Stimulated activated CD4-positive, alpha-beta T cell treated with anti-CD3 and anti-CD28 coated beads, Interleukin-12 subunit alpha, Interleukin-12 subunit beta, amount 100 ng/mL, for 24 hours (primary cell): ENCODE data around the gene CACHD1.
"Not testable (repeated sequence)": the region's sequence is repeated elsewhere in the genome, so short reads cannot be mapped to it uniquely, and the experiment has no call there.

Experiments used
- DNase-seq, 2 experiments: peaks; one replicate each; pipeline ENCODE4 v3.0.0-alpha.2; 2020; ENCODE audit warnings: low read depth in 2 of 2

Gene CACHD1

DNA sequence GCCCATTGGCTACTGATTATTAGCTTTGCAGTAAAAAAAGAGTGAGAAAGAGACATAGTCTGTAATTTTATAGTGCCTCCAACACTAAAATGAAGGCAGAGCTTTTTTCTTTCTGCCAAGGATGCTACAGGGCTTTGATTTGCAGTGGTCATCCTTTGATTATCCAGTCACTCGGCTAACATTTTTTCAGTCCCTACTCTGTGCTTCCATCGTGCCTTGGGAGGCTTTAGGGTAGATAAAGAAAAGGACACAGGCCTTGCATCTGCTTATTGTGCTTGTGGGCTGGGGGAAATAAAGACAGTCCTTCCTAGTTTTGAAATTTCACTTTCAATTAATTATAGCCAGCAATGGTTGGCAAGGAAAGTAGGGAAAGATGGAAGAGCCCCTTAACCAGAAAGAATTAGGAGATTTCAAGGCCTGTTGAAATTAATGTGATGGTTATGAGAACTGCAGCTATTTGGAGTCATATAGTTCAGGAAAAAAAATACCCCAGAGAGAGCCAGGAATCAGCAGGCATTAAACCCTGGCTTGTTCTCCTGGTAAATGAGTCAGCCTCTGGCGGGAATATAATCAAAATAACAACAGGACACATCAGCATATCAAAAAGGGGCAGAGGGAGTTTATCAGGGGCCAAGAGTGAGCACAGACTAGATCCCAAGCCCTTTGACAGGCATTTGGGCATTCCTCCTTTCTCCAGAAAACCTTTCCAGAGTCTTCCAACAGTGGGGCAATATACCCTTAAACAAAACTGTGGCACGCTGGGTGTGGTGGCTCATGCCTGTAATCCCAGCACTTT is 27.4 kb downstream of the CACHD1 start:
- no peak for DNase-seq

GRCh38 chr1:64498325-64498724 is 28.4 kb downstream of the CACHD1 start:
- DNase-seq = no peak

DNA sequence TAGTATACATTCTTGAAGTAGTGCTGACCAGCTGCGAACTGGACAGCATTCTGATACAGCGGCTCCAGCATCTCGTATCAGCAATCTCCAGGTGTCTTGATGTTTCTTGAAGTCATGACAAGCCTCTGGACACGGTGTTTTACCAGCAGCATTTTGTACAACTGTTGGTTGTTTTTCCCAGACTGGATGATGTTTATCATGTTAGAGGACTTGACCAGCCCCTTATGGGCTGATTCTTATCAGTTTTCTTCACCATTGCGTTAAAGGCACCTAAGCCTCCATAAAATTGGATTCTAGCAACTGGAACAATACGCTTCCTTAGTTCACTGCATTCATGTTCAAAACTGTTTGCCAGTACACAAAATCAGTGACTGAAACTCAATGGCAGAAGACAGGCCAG is 29.1 kb downstream of the CACHD1 start:
- DNase-seq = no peak

DNA sequence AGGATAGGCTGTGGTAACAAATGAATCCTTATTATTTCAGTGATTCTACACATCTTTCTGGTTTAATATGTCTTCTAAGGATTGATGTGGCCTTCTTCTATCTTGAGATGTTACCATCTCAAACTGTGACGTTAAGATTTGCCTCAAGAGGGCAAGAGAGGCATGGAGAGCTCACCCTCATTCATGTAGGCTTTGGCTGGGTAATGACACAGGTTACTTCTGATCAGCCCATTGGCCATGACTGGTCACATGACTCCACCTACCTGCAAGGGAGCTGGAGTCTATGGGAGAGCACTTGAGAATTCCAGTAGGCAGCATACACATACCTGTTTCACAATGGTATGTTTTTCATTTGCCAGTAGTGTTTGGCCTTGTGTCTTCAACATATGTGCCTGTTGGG is 30.0 kb downstream of the CACHD1 start:
- DNase-seq = no peak

GRCh38 chr1:64502083-64502482 is 32.2 kb downstream of the CACHD1 start:
- no peak for DNase-seq

- DNase-seq = no peak
These were observed 33.0 kb downstream of the CACHD1 start for GRCh38 chr1:64502931-64503330.

- peak; percentile 2 to 46 for DNase-seq
These were observed 35.5 kb downstream of the CACHD1 start for GRCh38 chr1:64505232-64505943.

DNA sequence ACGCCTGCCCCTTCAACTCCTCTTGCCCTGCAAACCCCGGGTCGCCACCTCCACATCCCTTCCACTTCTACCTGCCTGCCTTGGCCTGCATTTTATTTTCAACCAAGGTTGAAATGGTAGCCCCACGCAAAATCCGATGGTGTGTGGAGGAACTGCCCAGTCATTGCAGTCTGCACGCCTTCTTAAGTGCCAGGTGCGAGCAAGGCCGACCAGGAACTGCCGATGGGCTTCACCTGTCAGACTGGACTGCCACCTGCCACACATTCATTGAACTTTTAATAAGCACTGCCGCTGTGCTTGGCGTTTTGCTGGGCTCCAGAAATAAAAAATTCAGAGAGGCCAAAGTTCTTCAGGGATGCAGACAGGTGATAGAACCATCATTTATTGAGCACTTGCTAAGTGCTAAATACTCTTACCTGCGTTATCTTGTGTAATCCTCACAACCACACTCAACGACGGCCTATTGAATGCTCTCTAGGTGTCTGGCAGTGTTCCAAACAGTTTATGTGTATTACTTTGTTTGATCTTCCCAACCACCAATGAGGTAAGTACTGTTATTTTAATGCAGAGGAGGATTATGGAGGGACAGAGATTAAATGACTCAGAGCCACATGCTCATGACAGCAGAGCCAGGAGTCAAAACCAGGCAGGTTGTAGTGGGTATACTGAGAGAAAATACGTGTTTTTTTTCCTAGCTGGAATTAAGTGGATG is 36.2 kb downstream of the CACHD1 start:
- peak in 1 of 2 experiments; percentile 9 for DNase-seq

DNA sequence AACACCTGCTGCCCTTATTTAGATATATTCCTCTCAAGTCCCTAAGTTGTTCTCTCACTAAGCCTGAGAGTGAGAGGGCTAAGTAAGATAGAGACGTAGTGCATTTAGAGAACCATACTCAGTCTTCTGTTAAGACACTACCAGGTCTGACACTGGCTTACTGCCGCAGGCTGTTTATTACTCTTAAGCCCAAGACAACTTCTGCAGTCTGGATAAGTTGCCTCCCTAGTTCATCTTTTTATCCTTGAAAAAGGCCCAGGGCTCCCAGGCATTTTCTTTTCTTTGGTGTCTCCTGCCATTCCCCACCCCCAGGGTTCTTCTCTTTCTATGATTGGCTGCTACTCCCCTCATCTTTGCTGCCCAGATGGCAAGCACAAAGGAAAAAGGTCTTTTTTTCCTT is 38.7 kb downstream of the CACHD1 start:
- no peak for DNase-seq

DNA sequence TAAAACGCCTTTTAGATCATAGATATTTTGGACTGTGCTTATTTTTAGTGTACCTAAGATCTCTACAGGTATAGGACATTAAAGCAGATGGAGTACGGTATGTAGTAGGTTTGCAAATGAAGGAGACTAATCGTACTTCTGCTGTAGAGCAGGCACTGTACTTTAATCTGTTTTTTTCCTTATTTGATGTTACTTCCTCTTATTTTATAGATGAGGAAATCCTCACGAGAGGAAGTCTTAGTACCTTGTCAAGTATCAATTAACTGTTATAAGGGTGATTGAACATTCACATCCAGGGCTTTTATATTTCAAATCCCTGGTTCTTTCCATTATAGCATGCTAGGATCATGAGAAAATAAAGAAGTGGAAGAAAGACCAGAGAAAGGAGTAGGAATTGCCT is 41.1 kb downstream of the CACHD1 start:
- DNase-seq = no peak

- DNase-seq = not testable (repeated sequence)
These were observed 42.3 kb downstream of the CACHD1 start for GRCh38 chr1:64512206-64512605.

DNA sequence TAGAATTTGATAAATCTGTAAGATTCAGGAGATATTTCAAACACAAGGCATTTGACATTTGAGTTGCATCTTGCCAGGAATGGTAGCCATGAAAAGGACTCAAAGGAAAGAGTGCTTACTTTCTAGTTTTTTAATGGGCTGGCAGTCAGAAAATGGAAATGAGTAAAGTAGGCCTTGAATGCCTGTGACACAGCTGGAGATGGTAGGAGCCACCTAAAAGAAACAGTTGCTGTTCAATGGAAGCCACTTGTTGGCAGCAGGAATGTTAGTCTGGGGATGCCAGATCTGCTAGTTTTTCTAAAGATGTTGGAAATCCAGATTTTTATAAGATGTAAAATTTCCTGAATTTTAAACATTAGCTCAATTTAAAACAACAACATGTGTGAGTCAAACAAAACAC is 43.6 kb downstream of the CACHD1 start:
- no peak for DNase-seq

- DNase-seq = no peak
These were observed 44.4 kb downstream of the CACHD1 start for GRCh38 chr1:64514197-64514765.

GRCh38 chr1:64515427-64515826 is 45.5 kb downstream of the CACHD1 start:
- DNase-seq = no peak

DNA sequence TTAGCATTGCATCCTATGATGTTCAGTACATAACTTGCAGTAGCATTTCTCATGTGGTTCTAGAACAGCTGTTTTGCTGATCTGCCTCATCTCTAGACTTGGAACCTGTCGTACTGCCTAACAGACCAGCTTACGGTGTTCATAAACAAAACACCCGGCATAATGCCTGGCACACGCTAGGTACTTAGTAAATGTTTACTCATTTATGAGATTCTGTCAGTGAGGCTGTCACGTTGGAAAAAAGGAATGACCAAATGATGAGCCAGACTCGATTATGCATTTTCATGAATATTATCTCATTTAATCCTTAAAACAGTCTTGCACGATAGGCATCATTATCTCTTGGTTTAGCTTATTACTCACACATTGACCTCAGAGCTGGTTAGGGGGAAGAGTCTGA is 46.4 kb downstream of the CACHD1 start:
- no peak for DNase-seq

- no peak for DNase-seq
These were observed 47.1 kb downstream of the CACHD1 start for GRCh38 chr1:64516803-64517568.

GRCh38 chr1:64517640-64518039 is 47.7 kb downstream of the CACHD1 start:
- no peak for DNase-seq

DNA sequence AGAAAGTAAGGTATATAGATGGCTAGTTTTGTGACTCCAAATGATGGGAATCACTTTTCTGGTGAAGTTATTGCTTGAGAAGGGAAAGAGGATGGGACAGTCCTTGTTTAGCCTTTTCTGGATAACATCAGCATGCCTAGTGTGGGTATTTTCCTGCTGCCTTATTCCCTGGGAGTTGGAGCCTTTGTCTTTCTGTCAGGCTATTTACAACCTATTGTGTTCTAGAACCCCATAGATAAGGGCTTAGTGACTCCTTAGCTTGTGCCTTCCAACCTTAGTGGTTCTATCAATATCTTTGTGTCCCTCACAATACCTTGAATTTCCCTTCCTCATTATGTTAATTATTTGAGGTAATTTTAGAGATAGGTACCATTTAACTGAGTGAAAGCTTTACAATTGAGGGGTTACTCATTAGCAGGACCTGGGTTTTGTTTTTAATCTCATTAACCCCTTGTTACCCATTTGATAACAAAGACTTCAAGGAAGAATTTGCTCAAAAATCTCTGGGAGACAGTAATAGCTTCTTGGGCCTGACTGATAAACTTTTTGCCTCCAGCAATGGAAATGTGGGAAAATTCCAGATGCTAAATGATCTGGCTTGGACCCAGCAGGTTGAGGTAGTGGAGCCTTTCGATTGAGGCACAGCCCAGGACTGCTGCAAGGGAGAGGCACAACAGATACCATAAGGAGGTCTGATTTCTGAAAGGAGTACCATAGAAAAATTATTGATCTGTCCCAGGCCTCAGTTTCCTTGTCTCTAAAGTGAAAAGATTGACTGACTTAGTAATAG is 49.0 kb downstream of the CACHD1 start:
- DNase-seq = no peak

DNA sequence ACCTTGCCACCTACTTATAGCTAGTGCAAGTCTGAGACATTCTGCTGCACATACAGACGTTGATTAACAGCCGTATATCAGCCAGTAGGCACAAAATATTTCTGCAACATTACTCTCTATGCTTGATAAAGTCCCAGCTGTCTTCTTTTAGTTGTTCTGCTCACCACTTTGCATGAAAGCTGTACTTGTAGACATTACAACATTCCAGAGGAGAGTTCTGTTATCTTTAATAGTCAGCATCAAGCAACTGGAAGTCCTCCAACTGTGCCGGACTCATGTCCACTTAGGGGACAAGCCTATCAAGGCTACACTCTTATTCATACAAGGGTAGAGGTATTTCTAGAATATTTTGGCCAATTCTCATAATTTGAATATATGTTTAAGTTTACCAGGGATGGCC is 50.0 kb downstream of the CACHD1 start:
- no peak for DNase-seq

DNA sequence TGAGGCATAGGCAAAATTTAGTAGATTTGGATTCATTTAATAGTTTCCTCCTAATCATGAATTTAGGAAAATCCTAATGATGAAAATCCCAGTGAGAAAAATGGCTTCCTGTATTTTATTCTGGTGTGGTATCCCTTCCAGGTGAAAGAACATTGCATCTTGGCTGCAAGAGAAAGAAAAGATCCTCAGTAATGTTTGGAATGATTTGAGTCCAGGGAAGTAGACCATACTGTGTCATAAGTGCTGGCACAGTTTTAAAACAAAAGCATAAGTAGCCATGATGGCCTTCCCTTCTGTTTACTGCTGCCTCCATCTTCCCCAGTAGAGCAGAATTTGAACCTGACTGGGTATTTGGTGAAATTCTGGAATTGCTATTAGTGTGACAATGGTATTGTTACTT is 52.8 kb downstream of the CACHD1 start:
- no peak for DNase-seq
